A549 (cell line): ENCODE measurements around the gene MORC2. TPM values are rescaled to one million over a fixed set of nuclear protein-coding genes. Genes with fewer than 3 reads are reported as not detected.

Experiments used
- ATAC-seq, 2 experiments: fragments of 200-7000 bp in 1 of 2; fragments of >200 bp in 1 of 2; cut with Nextera tagmentation in 1 of 2; cut with Tn5 transposase in 1 of 2; 3 replicates each; pipeline versions ENCODE4 v1.8.0 to v1.9.1; 2018 to 2020; ENCODE audit warnings: mild to moderate bottlenecking in 1 of 2, moderate library complexity in 1 of 2
- CTCF ChIA-PET: fragments of 300-600 bp; sonication (Branson Sonifier 250); formaldehyde crosslinking; extraction: SDS; loops from one replicate; lab custom pipeline; 2021; ENCODE audit warnings: antibody characterized with exemption, inconsistent platforms; lab: Yijun Ruan, JAX
- POLR2A ChIA-PET: fragments of 350-600 bp; formaldehyde crosslinking; extraction: SDS; loops from one replicate; lab custom pipeline; 2021; ENCODE audit warnings: antibody characterized with exemption, inconsistent platforms; lab: Yijun Ruan, JAX
- DNase-seq, 2 experiments: peaks; one replicate each; pipeline versions ENCODE4 v3.0.0 to v3.0.0-alpha.2; 2011 to 2016; ENCODE audit warnings: low read depth in 1 of 2, low spot score in 1 of 2
- FAIRE-seq: peaks from 2 replicates; lab custom pipeline; 2011; peaks lifted over from hg19 to GRCh38; lab: Jason Lieb, UNC
- H3K27ac ChIP-seq, 2 experiments: fragments of >200 bp; sonication (Bioruptor Twin); formaldehyde crosslinking; 3 replicates each; pipeline ENCODE4 v1.5.1; 2016 to 2017
- H3K4me1 ChIP-seq: fragments of >200 bp; sonication (Bioruptor Twin); formaldehyde crosslinking; 3 replicates; pipeline ENCODE4 v1.6.1; 2016
- H3K4me2 ChIP-seq: fragments of >200 bp; sonication (Bioruptor Twin); formaldehyde crosslinking; 3 replicates; pipeline ENCODE4 v1.6.1; 2016
- H3K4me3 ChIP-seq: fragments of >200 bp; sonication (Bioruptor Twin); formaldehyde crosslinking; 3 replicates; pipeline ENCODE4 v1.5.1; 2016
- H3K9me3 ChIP-seq: fragments of >200 bp; sonication (Bioruptor Twin); formaldehyde crosslinking; 3 replicates; pipeline ENCODE4 v1.6.1; 2016
- BHLHE40 ChIP-seq: IDR thresholded peaks from 2 replicates; pipeline ENCODE4 v1.6.1; 2012; ENCODE audit warnings: low read depth, low read length, inconsistent platforms
- CHD2 ChIP-seq: fragments of 150-350 bp; IDR thresholded peaks from 2 replicates; pipeline ENCODE4 v1.6.1; 2014; ENCODE audit warnings: low read length; ENCODE audit not compliant: partially characterized antibody
- CTCF ChIP-seq: fragments of >200 bp; sonication (Bioruptor Twin); formaldehyde crosslinking; IDR thresholded peaks from 3 replicates; pipeline ENCODE4 v1.5.1; 2016
- EHF ChIP-seq: fragments of 250-450 bp; sonication (Bioruptor Pico); IDR thresholded peaks from 2 replicates; pipeline ENCODE4 v1.5.0; 2020; ENCODE audit warnings: mild to moderate bottlenecking
- EP300 ChIP-seq, 2 experiments: fragments of >200 bp; sonication (Bioruptor Twin); formaldehyde crosslinking; IDR thresholded peaks; 2 replicates in 1 of 2; 3 replicates in 1 of 2; pipeline ENCODE4 v1.6.1; 2016 to 2017
- FOSB ChIP-seq: fragments of 250-450 bp; sonication (Bioruptor Pico); IDR thresholded peaks from 2 replicates; pipeline ENCODE4 v1.5.0; 2020; ENCODE audit warnings: mild to moderate bottlenecking, moderate library complexity
- FOXS1 ChIP-seq: fragments of 250-450 bp; sonication (Bioruptor Pico); IDR thresholded peaks from 2 replicates; pipeline ENCODE4 v1.5.0; 2020; ENCODE audit warnings: mild to moderate bottlenecking, moderate library complexity
- HEYL ChIP-seq: fragments of 250-450 bp; sonication (Bioruptor Pico); IDR thresholded peaks from 2 replicates; pipeline ENCODE4 v1.8.0; 2021; ENCODE audit warnings: mild to moderate bottlenecking, moderate library complexity
- HOXA7 ChIP-seq: fragments of 250-450 bp; sonication (Bioruptor Pico); IDR thresholded peaks from 2 replicates; pipeline ENCODE4 v1.5.0; 2020; ENCODE audit warnings: mild to moderate bottlenecking, moderate library complexity
- HOXB13 ChIP-seq: fragments of 250-450 bp; sonication (Bioruptor Pico); IDR thresholded peaks from 2 replicates; pipeline ENCODE4 v1.5.0; 2020; ENCODE audit warnings: low read depth, mild to moderate bottlenecking, moderate library complexity
- MAX ChIP-seq: IDR thresholded peaks from 2 replicates; pipeline ENCODE4 v1.6.1; 2012
- MYC ChIP-seq: IDR thresholded peaks from 2 replicates; pipeline ENCODE4 v1.6.1; 2012; ENCODE audit warnings: mild to moderate bottlenecking, inconsistent platforms, low read length, improper control_type of control experiment, borderline replicate concordance
- NPAS2 ChIP-seq: fragments of 250-450 bp; sonication (Bioruptor Pico); IDR thresholded peaks from 2 replicates; pipeline ENCODE4 v1.8.0; 2022; ENCODE audit warnings: mild to moderate bottlenecking, moderate library complexity, borderline replicate concordance
- RFX5 ChIP-seq: fragments of 450-650 bp; IDR thresholded peaks from 2 replicates; pipeline ENCODE4 v1.7.1; 2014; ENCODE audit warnings: antibody characterized with exemption, mild to moderate bottlenecking, moderate library complexity
- TP53 ChIP-seq: fragments of 250-450 bp; sonication (Bioruptor Pico); IDR thresholded peaks from 2 replicates; pipeline ENCODE4 v1.5.0; 2021; ENCODE audit warnings: mild to moderate bottlenecking, moderate library complexity
- ZC3H11A ChIP-seq: fragments of 450-650 bp; IDR thresholded peaks from 2 replicates; pipeline ENCODE4 v1.6.1; 2014; ENCODE audit warnings: antibody characterized with exemption, mild to moderate bottlenecking
- WGBS: methylation state at CpG from one replicate; pipeline ENCODE4 v1.1.6; 2017; ENCODE audit errors: missing lambda C conversion rate; 5-methylcytosine and 5-hydroxymethylcytosine counted together
- polyA plus RNA-seq, 4 experiments: library from polyadenylated mRNA; depleted of rRNA in 3 of 4; stranded (reverse); fragments of >200 nt; fragmentation: RNase III in 1 of 4; extraction: RNeasy Plus Mini Kit Qiagen cat#74134 plus additional on column Dnase treatment in 1 of 4; gene quantifications; 2 replicates in 3 of 4; 3 replicates in 1 of 4; pipeline ENCODE4 v1.2.3, GENCODE V29; 2011 to 2017

The MORC2 gene
- polyA plus RNA-seq, 2 of the 4 experiments (the other 2 are of a cell fraction), result 14.8 to 16.0 TPM

GRCh38 chr22:30902496-30903357 is 65.8 kb downstream of the MORC2 start:
- no peak for TF ChIP-seq RFX5
- TF ChIP-seq TP53 (CRISPR knock-in tag), result no peak
- TF ChIP-seq MAX, result no peak
- no peak for TF ChIP-seq ZC3H11A
- TF ChIP-seq CHD2, result no peak
- TF ChIP-seq HOXA7 (CRISPR knock-in tag), result no peak
- TF ChIP-seq BHLHE40, result no peak
- TF ChIP-seq EHF (CRISPR knock-in tag), result no peak
- no peak for TF ChIP-seq NPAS2 (CRISPR knock-in tag)
- no peak for TF ChIP-seq FOXS1 (CRISPR knock-in tag)
- no peak for TF ChIP-seq MYC
- H3K9me3 ChIP-seq, result no peaks in the 10 kb centered on the region
- 80% methylated on average over 16 of the region's 16 CpGs for WGBS
- ATAC-seq (no peak), DNase-seq (no peak), FAIRE-seq (no peak)
- no peaks in the 10 kb centered on the region for H3K4me1 ChIP-seq
- no peak overlapping the region for H3K4me2 ChIP-seq
- no peak overlapping the region for H3K4me3 ChIP-seq
- no peak overlapping the region for H3K27ac ChIP-seq
- POLR2A ChIA-PET, result no interaction called here
- CTCF ChIA-PET, result interaction anchor here (0.7 to 3.7 kb wide), 6 partner anchors 11 to 145 kb away, joined by 3 to 11 read pairs (median 3); no protein-coding TSS in a partner anchor

- CTCF ChIA-PET, result interaction anchor here (0.9 to 1.4 kb wide), 4 partner anchors 19 to 131 kb away, joined by 3 to 5 read pairs (median 4); no protein-coding TSS in a partner anchor
- FAIRE-seq, result no peak
- 84% methylated on average over 3 of the region's 3 CpGs for WGBS
Observed at GRCh38 chr22:30894371-30894740, 74.2 kb downstream of the MORC2 start.

More at GRCh38 chr22:30894371-30894740, 74.2 kb downstream of the MORC2 start:
- TF ChIP-seq MAX, result no peak
- TF ChIP-seq CHD2, result no peak
- TF ChIP-seq CTCF, result no peak
- no peak for TF ChIP-seq HOXB13 (CRISPR knock-in tag)
- TF ChIP-seq HOXA7 (CRISPR knock-in tag), result no peak
- no peak for TF ChIP-seq FOSB
- TF ChIP-seq EP300 (IDR thresholded peaks at IDR 0.05), result no peak
- no peak for TF ChIP-seq HEYL
- TF ChIP-seq RFX5, result no peak
- H3K27ac ChIP-seq, result no peak overlapping the region
- H3K4me2 ChIP-seq, result no peak overlapping the region
- ATAC-seq, result no peak
- H3K4me1 ChIP-seq, result no peaks in the 10 kb centered on the region
- POLR2A ChIA-PET, result no interaction called here
- no peak overlapping the region for H3K4me3 ChIP-seq
- DNase-seq, result no peak
- no peaks in the 10 kb centered on the region for H3K9me3 ChIP-seq
